ENCODE results near the gene TESK1. TPM values are rescaled to one million over a fixed set of nuclear protein-coding genes. Genes with fewer than 3 reads are reported as not detected.

Gene TESK1
- polyA plus RNA-seq, 2 of the 4 experiments (the other 2 are of a cell fraction): 16.5 to 33.0 TPM

GRCh38 chr9:35574578-35575122 is 30.4 kb upstream of the TESK1 start:
- no peak overlapping the region for H3K4me2 ChIP-seq
- H3K27ac ChIP-seq: no peak overlapping the region
- no peak overlapping the region for H3K4me3 ChIP-seq
- ChIA-PET POLR2A (no interaction called here), CTCF (interaction anchor here (0.7 to 1.0 kb wide), 3 partner anchors 21 to 36 kb away, joined by 3 to 5 read pairs (median 3); no protein-coding TSS in a partner anchor)
- H3K4me1 ChIP-seq: no peaks in the 10 kb centered on the region
- 88% methylated on average over 2 of the region's 2 CpGs for WGBS (ENCODE audit: missing lambda C conversion rate)
- ATAC-seq: peak; percentile 11 to 34; a peak in 2 of 6 replicates
- no peak for FAIRE-seq
- DNase-seq (ENCODE audit: low read depth in 1 of 2, low spot score in 1 of 2): no peak
- no peak for TF ChIP-seq HOXB13 (CRISPR knock-in tag; IDR thresholded peaks at IDR 0.05; ENCODE audit: low read depth)
- H3K9me3 ChIP-seq: no peaks in the 10 kb centered on the region

GRCh38 chr9:35575478-35575877 is 29.6 kb upstream of the TESK1 start:
- FAIRE-seq (no peak), DNase-seq (ENCODE audit: low read depth in 1 of 2, low spot score in 1 of 2) (no peak), ATAC-seq (peak in 1 of 2 experiments; percentile 38; a peak in 2 of 6 replicates)
- POLR2A ChIA-PET: no interaction called here
- CTCF ChIA-PET: interaction anchor here (0.7 to 0.9 kb wide), 2 partner anchors 22 to 28 kb away, joined by 3 to 5 read pairs; no protein-coding TSS in a partner anchor
- Histone ChIP-seq H3K4me3 (no peak overlapping the region), H3K27ac (no peak overlapping the region), H3K4me1 (no peaks in the 10 kb centered on the region), H3K4me2 (no peak overlapping the region), H3K9me3 (0 out of 3 replicates have a peak, but pooled peaks cover 2% of the 10 kb centered on the region)
- 96% methylated on average over 5 of the region's 5 CpGs for WGBS (ENCODE audit: missing lambda C conversion rate)
- no peak for TF ChIP-seq BCL3 (IDR thresholded peaks at IDR 0.05)
- no peak for TF ChIP-seq JUN (IDR thresholded peaks at IDR 0.05)
- no peak for TF ChIP-seq POLR2A (IDR thresholded peaks at IDR 0.05; ENCODE audit: low read length)
- TF ChIP-seq EHMT2 (IDR thresholded peaks at IDR 0.05; ENCODE audit: low read depth): no peak
- no peak for TF ChIP-seq MAFK (IDR thresholded peaks at IDR 0.05; ENCODE audit: partially characterized antibody)

GRCh38 chr9:35577486-35577885 is 27.6 kb upstream of the TESK1 start:
- Histone ChIP-seq H3K27ac (no peak overlapping the region), H3K4me1 (no peaks in the 10 kb centered on the region), H3K4me3 (no peak overlapping the region), H3K4me2 (no peak overlapping the region), H3K9me3 (0 out of 3 replicates have a peak, but pooled peaks cover 9% of the 10 kb centered on the region)
- ATAC-seq (no peak), DNase-seq (ENCODE audit: low read depth in 1 of 2, low spot score in 1 of 2) (no peak), FAIRE-seq (no peak)
- POLR2A ChIA-PET: no interaction called here
- 77% methylated on average over 5 of the region's 5 CpGs for WGBS (ENCODE audit: missing lambda C conversion rate)
- CTCF ChIA-PET: interaction anchor here (1.2 to 2.4 kb wide), 4 partner anchors 12 to 476 kb away, joined by 3 to 10 read pairs (median 4); no protein-coding TSS in a partner anchor
- TF ChIP-seq E2F6 (IDR thresholded peaks at IDR 0.05; ENCODE audit: borderline replicate concordance, low read depth): no peak
- no peak for TF ChIP-seq GATA3 (IDR thresholded peaks at IDR 0.05; ENCODE audit: borderline replicate concordance)
- TF ChIP-seq MAFK (IDR thresholded peaks at IDR 0.05; ENCODE audit: partially characterized antibody): no peak
- no peak for TF ChIP-seq JUN (IDR thresholded peaks at IDR 0.05)
- TF ChIP-seq MAX (IDR thresholded peaks at IDR 0.05): no peak
- no peak for TF ChIP-seq TP53 (CRISPR knock-in tag; IDR thresholded peaks at IDR 0.05)
- no peak for TF ChIP-seq TFCP2L1 (CRISPR knock-in tag; IDR thresholded peaks at IDR 0.05)
- no peak for TF ChIP-seq RNF2 (IDR thresholded peaks at IDR 0.05; ENCODE audit: borderline replicate concordance, low read depth)
- no peak for TF ChIP-seq POLR2A (IDR thresholded peaks at IDR 0.05; ENCODE audit: low read length)
- no peak for TF ChIP-seq MAZ (IDR thresholded peaks at IDR 0.05; ENCODE audit: borderline replicate concordance, low read depth, low read length)
- TF ChIP-seq PBX3 (IDR thresholded peaks at IDR 0.05): no peak
- TF ChIP-seq HOXB5 (CRISPR knock-in tag; IDR thresholded peaks at IDR 0.05): no peak
- no peak for TF ChIP-seq ZFP36 (IDR thresholded peaks at IDR 0.05; ENCODE audit: borderline replicate concordance, partially characterized antibody)
- no peak for TF ChIP-seq NFE2L2 (conservative IDR thresholded peaks at IDR 0.05; ENCODE audit: low read length)

Data from A549 (cell line).